Dermis microvascular lymphatic vessel endothelial cell (primary cell): ENCODE results near the gene ZNF618. TPM values are rescaled to one million over a fixed set of nuclear protein-coding genes. Genes with fewer than 3 reads are reported as not detected.
A peak's percentile ranks its signal among the peaks of the same experiment; 100 is the strongest.

Experiments used
- DNase-seq, 2 donors: peaks; one replicate each; pipeline versions ENCODE4 v3.0.0 to v3.0.0-alpha.2; 2010; ENCODE audit warnings: low read depth in 2 of 2
- total RNA-seq: library from RNA; depleted of rRNA; stranded (reverse); fragments of >200 nt; gene quantifications from 2 replicates; pipeline ENCODE4 v1.2.1, GENCODE V29; 2014

The ZNF618 gene
- total RNA-seq, 1 donor from 2014 or later = 6.8 TPM

DNA sequence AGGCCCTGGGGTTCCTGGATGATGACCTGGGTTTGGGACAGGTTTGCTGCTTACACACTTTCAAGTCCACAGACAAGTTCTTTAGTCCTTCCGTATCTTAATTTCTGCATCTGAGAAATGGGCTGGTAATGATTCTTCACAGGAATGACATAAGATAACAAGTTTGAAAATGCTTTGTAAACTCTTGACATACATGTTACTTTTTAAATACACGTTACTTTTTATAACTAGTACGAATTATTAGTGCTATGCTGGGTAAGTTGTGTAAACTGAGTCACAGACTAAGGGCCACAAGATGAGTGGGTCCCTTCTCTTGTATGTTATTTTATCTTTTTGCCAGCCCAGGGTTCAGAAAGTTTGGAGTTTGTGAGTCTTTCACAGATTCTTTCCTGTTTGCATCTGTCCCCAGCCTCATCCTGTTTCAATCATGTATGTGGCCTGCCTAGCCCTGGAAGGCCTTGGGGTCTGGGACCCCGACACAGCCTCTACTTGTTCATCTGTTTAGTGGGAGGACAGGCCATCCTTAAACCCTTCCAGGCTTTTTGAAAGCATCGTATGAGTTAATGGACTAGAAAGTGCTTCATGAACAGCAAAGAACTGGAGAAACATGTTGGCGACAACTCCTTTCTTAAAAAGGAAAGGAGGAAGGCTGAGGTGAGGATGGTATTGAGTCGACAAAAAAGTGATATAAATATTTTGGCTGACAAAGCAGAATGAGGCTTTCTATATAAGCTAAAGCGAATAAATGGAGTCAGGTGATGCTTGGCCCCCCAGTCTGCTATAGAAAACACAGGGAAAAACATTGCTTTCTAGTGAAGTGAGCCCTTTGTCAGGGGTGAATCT, 9.3 kb downstream of the ZNF618 start:
- no peak for DNase-seq

DNA sequence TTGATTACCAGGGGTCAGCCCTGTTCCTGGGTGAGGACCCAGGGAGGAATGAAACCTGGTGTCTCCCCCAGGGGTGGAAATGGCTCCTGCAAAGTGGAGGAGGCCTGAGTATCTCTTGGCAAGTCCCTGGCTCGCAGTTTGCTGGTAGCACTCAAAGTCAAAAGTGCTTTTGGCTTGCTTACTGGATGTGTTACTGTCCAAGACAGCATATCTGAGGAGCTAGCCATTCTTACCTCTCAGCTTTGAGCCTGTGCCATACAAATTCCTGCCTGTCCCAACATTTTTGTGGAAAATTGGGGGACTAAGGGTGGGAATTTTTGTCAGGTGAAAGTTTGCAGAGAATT, 9.9 kb downstream of the ZNF618 start:
- DNase-seq = no peak

- DNase-seq = no peak
These were observed 10.4 kb downstream of the ZNF618 start for GRCh38 chr9:113886466-113886865.

DNA sequence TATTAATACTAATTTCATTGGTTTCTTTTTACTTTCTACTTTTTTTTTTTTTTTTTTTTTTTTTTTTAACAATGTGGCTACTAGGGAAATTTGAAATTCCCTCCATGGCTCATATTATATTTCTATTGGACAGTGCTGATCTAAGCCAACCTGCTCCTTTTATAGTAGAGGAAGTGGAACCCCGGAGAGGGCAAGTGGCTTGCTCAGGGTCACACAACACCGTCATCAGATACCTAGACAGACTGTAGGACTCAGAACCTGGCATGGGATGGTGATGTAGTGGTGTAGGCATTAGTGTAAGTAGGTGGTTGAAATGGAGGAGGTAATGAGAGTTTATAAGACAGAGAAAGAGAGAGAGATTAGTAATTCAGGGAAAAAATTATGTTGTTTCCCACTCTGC, 10.8 kb downstream of the ZNF618 start:
- peak; percentile 25 to 59 for DNase-seq

DNA sequence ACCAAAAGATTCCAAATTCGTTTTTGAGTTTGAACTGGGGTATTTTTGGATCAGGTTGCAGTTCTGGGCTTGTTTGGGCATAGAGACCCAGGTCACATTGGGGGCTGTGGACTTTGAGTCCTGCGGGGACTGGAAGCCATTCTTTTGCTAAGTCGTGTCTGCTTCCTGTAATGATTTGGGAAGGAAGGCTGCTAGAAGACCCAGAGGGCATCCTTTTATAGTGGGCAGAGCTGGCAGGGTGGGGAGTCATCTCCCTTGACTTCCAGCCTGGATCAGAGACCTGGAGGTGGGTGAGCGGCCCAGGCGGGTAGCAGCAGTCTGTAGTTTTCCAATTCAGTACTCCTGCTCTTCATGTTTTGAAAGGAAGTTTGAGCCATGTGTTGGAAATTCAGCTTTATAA, 11.3 kb downstream of the ZNF618 start:
- peak in 1 of 2 donors; percentile 58 for DNase-seq

DNA sequence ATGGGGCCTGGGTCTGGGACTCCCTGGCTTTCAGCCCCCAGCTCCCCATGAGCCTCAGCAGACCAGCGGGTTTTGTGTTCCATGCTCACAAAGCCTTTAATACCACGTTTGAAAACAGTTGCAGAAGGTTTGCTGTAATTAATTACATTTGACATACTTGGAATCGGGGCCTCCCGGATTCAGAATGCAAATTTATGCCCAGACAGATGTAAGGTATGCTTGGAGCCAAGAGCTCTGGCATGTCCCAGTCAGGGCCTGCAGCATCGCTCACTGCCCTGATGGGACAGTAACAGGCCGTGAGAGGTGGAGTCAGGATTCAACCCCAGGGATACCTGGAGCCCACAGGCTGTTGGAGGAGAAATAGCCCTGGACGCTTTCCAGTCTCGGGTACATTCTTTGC, 12.2 kb downstream of the ZNF618 start:
- DNase-seq = no peak

- DNase-seq = no peak
These were observed 12.9 kb downstream of the ZNF618 start for GRCh38 chr9:113888976-113889375.

DNA sequence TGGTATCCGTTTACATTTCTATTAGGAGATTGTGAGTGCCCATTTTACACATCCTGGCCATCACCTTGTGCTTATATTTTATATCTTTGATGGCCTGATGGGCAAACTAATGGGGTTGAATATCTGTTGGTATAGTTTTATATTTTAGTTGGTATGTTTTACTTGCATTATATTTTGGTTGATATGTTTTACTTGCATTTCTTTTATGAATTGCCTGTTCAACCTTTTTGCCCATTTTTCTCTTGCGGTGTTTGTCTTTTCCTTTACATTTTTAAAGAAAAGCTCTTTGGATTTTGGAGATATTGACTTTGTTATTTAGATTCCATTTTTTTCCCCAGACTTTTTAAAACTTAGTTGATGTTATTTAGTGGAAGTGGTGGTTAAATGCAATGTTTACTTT, 14.6 kb downstream of the ZNF618 start:
- DNase-seq = no peak

GRCh38 chr9:113892861-113893491, 16.9 kb downstream of the ZNF618 start:
- no peak for DNase-seq

DNA sequence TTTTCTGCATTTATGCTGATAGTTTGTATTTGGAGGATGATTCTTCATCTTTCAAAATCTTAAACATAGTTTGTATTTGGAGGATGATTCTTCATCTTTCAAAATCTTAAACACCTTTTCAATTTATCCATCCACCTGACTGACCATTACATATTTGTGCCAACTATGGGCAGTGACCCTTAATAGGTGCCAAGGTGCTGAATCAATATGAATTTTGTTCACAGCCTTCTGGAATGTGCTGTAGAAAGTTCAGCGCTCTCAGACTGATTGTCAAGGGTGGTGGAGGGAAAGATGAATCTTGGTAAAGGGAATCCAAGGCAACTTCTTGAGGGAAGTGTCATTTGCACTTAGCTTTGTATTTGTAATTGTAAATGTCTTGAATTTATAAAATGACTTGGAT, 18.1 kb downstream of the ZNF618 start:
- DNase-seq = no peak

DNA sequence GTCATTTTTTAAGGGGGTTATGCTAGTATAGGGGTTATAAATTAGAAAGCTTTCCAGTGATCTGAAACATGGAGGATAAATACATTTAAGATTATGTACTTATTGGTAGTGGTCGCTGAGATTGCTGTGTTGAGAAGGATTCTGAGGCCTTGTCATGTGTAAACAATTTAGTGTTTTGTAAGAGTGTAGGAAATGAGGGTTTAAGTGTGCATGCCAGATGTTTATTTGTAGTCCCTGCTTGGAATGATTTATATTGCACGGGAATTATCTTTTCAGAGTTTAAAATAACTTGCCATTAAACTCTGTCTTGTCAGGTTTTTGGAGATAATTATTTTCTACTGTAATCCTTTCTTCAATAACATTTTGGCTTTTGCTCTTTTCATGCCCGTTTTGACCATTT, 19.4 kb downstream of the ZNF618 start:
- DNase-seq = no peak

- DNase-seq = no peak
These were observed 20.6 kb downstream of the ZNF618 start for GRCh38 chr9:113896713-113897112.

DNA sequence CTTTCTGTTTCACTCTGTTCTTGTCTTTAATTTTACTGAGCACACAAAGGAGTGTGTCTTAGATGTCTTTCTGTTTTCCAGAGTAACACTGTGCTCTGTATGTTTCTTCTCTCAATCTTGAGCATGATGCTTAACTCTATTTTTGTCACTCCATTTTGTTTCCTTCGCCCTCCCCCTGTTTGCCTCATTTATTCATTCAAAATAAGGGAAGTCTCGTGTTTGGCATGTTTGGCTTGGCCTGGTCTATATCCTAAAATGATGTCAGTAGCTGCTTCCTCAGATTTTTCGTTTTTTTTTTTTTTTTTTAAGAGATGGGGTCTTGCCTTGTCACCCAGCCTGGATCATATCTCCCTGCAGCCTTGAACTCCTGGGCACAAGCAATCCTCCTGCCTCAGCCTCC, 22.0 kb downstream of the ZNF618 start:
- peak in 1 of 2 donors; percentile 42 for DNase-seq

GRCh38 chr9:113898596-113898995, 22.5 kb downstream of the ZNF618 start:
- no peak for DNase-seq

DNA sequence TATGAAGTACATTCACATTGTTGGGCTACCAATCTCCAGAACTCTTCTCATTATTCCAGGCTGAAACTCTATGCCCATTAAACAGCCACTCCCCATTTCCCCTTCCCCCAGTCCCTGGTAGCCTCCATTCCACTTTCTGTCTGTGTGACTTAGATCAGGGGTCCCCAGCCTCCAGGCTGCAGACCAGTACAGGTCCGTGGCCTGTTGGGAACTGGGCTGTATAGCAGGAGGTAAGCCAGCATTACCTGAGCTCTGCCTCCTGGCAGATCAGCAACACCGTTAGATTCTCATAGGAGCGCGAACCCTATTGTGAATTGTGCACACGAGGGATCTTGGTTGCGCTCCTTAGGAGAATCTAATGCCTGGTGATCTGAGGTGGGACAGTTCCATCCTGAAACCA, 23.1 kb downstream of the ZNF618 start:
- no peak for DNase-seq

DNA sequence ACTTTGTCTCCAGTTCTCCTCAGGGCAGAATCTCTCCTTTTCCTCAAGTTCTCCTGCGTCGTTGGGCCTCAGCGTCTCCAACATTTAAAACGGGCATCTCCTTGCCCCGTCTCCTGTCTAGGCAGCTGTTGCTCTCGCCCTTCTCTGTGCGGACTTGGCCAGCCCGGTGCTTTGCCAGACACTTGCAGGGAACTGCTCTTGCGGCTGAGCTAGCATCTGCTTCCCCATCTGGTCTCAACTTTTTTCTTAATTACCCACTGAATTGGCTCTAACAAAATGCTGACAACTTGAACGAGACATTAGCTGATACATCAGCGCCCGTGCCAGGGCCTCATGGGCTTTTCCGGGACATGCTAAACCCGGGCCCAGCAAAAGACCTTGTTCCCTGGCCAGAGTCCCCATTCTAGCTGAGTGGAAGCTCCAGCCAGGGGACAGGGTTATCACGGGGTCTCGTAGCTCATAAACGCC, 25.1 kb downstream of the ZNF618 start:
- DNase-seq = no peak

GRCh38 chr9:113903514-113904077, 27.5 kb downstream of the ZNF618 start:
- DNase-seq = no peak

GRCh38 chr9:113906411-113907110, 30.5 kb downstream of the ZNF618 start:
- DNase-seq = peak in 1 of 2 donors; percentile 10

- DNase-seq = no peak
These were observed 31.2 kb downstream of the ZNF618 start for GRCh38 chr9:113907282-113907681.

- no peak for DNase-seq
These were observed 33.3 kb downstream of the ZNF618 start for GRCh38 chr9:113909421-113909820.

DNA sequence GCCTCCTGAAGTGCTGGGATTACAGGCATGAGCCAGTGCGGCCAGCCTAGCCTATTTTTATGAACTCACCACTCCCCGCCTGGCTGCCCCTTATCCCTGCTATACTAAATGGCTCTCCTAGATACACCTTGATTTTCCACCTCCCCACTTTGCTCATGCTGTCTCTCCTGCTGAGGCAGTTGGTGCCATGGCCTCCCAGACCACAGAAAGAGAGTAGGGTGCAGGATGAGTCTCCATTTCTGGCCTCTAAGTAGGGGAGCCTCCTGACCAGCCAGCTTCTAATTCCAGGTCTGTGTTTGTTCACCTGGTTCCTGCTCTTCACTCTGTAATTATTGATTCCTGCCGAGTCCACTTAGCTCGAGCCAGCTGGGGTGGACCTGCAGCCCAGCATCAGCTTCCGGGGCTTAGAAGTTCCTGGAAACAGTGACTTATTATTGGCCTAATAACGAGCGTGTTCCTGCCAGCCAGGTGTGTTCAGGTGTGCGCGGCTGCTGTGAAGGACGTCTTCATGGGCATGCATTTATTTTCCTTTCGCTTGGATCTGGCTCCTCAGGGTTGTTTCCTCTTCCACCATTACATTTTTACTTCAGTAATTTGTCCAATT, 34.0 kb downstream of the ZNF618 start:
- no peak for DNase-seq
